DOHH2 (cell line): ENCODE data around the gene MDFI.

ENCODE experiments used
- EZH2phosphoT487 ChIP-seq: fragments of 200-600 bp; sonication (generic); IDR thresholded peaks from 2 replicates; pipeline ENCODE4 v1.6.1; 2017; ENCODE audit warnings: borderline replicate concordance, mild to moderate bottlenecking, antibody characterized with exemption, low read length, moderate library complexity, mixed read lengths
- TF ChIP-seq, protein P1 (sequence below): fragments of 200-600 bp; sonication (generic); IDR thresholded peaks from one replicate; pipeline ENCODE4 v1.5.1; 2014; ENCODE audit warnings: antibody characterized with exemption, mild to moderate bottlenecking, low read depth, low read length; ENCODE audit not compliant: poor library complexity, severe bottlenecking

DNA sequence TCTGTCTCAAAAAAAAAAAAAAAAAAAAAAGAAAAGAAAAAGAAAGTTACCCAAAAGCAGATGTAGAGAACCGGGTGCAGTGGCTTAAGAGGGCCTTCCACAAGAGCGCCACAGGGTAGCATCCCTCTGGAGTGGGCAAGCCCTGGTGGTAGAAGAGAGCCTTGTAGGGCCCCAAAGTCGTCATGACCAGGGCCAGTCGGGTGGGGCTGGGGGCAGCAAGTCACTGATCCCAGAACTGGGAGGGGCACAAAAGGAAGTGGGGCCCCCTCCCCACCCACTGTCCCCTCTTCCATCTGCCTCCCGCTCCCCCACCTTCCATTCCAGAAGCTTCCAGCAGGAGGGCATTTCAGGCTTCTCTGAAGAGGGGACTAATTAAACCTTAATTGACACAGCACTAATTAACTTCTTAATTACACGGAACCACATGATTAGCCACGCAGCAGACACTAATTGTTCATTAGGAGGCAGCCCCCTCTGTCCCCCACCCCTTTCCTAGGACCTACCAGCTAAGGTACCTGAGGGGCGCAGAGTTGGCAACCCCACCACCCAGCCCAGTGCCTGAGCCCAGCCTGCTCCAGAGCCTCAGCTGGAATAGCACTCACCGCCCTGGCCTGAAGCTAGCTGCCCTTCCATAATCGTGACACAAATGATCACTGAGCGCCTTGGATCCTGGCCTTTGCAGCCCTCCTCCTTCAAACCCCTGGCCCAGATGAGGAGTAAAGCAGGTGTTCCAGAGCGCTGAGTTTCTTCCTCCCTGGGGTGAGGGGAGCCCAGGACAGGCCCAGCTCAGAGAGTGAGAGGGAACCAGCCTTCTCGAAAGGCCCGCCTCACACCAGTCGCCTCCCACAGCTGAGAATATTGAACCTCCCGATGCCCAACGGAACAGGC is 34.8 kb downstream of the MDFI start:
- TF ChIP-seq, protein P1, sequence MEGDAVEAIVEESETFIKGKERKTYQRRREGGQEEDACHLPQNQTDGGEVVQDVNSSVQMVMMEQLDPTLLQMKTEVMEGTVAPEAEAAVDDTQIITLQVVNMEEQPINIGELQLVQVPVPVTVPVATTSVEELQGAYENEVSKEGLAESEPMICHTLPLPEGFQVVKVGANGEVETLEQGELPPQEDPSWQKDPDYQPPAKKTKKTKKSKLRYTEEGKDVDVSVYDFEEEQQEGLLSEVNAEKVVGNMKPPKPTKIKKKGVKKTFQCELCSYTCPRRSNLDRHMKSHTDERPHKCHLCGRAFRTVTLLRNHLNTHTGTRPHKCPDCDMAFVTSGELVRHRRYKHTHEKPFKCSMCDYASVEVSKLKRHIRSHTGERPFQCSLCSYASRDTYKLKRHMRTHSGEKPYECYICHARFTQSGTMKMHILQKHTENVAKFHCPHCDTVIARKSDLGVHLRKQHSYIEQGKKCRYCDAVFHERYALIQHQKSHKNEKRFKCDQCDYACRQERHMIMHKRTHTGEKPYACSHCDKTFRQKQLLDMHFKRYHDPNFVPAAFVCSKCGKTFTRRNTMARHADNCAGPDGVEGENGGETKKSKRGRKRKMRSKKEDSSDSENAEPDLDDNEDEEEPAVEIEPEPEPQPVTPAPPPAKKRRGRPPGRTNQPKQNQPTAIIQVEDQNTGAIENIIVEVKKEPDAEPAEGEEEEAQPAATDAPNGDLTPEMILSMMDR = no peak
- no peak for TF ChIP-seq EZH2phosphoT487
